NCI-H128 (cell line): Measurements from ENCODE around the gene ARHGAP21.

Experiments
- DNase-seq: peaks from one replicate; lab custom pipeline; 2025; ENCODE audit not compliant: unreplicated experiment; lab: John Stamatoyannopoulos, UW

ARHGAP21 gene

DNA sequence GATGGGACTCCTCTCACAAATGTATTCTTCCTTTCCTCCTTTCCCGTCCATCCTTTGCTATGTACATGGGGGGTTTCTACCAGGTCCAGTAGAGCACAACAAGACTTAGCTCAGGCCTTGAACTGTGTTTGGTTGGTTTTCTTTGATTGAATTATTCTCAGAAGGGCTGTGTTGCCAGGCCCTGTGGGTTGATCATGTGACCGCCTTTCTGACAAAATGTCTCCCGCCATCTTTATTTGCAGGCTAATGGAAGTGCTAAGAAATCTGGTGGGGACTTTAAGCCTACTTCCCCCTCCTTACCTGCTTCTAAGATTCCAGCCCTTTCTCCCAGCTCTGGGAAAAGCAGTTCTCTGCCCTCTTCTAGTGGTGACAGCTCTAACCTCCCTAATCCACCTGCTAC, 178.1 kb downstream of the ARHGAP21 start:
- no peak for DNase-seq

DNA sequence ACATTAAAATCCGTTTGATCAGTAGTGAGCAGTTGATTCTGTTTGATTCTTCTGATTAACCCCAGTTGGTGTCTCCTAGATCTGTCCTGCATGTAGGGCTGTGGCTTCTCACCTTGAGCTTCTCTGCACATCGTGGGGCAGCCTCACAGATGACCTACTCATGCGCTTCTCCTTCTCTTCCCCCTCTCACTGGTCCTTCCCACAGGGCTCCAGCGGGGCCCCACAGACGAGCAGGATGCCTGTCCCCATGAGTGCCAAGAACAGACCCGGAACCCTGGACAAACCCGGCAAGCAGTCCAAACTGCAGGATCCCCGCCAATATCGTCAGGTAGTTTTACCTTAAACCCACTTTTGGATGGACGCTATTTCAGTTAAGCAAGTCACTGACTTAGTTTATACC, 178.9 kb downstream of the ARHGAP21 start:
- DNase-seq: no peak

DNA sequence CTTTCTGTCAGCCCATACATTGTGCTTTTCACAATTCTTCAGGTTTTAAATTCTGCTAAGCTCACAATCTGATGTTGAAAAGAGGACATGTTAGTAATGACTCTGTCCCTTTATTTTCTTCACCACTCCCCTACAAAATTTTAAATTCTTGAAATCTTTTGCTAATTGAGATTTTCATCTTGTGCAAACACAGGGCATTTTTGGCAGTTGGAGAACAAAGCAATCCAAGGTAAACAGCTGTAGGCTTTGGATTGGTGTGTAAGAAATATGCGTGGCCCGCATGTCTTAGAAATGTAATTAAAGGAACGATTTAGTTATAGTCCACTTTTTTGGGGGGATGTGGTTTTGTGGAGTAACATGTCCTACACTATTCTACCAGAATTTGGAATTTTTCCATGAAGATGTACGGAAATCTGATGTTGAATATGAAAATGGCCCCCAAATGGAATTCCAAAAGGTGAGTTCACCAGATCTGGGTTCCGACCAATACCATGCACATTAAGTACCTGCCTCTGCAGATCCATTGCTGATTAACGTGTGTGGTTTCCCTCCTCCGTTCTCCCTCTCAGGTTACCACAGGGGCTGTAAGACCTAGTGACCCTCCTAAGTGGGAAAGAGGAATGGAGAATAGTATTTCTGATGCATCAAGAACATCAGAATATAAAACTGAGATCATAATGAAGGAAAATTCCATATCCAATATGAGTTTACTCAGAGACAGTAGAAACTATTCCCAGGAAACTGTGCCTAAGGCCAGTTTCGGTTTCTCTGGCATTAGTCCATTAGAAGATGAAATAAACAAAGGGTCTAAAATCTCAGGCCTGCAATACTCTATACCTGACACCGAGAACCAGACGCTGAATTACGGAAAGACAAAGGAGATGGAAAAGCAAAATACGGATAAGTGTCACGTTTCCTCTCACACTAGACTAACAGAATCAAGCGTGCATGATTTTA, 181.1 kb downstream of the ARHGAP21 start:
- DNase-seq: no peak

GRCh38 chr10:24541239-24541753, 182.4 kb downstream of the ARHGAP21 start:
- no peak for DNase-seq

DNA sequence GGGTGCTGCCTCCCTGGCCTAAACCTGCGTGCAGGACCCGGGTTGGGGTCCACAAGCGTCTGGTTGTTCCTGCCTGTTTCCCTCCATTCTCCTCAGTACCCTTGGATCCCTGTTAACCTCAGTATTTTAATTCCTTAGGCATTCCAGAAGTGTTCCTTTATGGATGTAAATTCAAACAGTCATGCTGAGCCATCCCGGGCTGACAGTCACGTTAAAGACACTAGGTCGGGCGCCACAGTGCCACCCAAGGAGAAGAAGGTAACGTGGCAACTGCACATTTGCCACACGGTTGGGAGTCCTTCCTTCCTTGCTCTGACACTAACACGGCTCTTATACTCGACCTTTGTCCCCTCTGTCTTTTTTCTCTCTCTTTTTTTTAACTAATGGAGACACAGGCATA, 187.1 kb downstream of the ARHGAP21 start:
- DNase-seq: no peak

GRCh38 chr10:24533981-24534380, 189.7 kb downstream of the ARHGAP21 start:
- DNase-seq: no peak
